ENCODE measurements around the gene HES4.
"Not testable (repeated sequence)": the region's sequence is repeated elsewhere in the genome, so short reads cannot be mapped to it uniquely, and the experiment has no call there.

HES4 gene

GRCh38 chr1:1017397-1018320, 17.8 kb upstream of the HES4 start:
- not testable (repeated sequence) for DNase-seq

GRCh38 chr1:1014799-1015681, 15.1 kb upstream of the HES4 start:
- DNase-seq: no peak

GRCh38 chr1:1013922-1014648, 14.2 kb upstream of the HES4 start:
- peak; percentile 50 for DNase-seq

- DNase-seq: peak; percentile 95
These were observed 13.4 kb upstream of the HES4 start, which contains the start of gene ISG15 for GRCh38 chr1:1013105-1013921. TSS of gene ISG15 (plus strand) at chr1:1013497. CDS start at chr1:1013574, 77 bp downstream.

GRCh38 chr1:1012736-1013104, 12.8 kb upstream of the HES4 start:
- DNase-seq: not testable (repeated sequence)

DNA sequence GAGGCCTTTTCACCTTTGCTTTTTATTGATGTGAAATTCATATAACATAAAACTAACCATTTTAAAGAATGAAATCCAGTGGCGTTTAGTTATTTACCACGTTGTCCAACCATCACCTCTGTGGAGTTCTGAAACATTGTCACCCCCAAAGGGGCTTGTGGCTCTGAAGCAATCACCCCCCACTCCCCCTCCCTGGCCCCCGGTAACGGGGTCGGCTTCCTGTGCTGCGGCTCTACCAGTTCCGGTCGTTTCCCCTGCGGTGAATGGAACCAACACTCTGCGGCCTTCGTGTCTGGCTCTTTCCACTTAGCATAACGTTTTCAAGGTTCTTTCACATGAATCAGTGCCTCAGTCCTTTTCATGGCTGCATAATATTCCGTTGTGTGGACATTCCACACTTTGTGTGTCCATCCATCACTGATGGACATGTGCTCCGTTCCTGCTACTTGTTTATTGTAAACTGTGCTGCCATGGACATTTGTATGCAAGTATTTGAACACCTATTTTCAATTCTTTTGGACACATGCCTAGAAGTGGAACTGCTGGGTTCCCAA, 11.6 kb upstream of the HES4 start:
- no peak for DNase-seq

DNA sequence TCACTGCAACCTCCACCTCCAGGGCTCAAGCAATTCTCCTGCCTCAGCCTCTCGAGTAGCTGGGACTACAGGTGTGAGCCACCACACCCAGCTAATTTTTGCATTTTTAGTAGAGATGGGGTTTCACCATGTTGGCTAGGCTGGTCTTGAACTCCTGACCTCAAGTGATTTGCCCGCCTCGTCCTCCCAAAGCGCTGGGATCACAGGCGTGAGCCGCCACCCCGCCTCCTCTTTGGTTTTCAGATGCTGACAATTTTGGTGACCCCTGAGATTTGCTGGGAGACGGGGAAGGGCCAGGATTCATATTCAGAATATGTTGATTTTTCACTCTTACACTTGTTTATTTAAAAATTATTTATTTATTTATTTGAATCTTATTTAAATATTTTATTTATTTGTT, 10.2 kb upstream of the HES4 start:
- not testable (repeated sequence) for DNase-seq

DNA sequence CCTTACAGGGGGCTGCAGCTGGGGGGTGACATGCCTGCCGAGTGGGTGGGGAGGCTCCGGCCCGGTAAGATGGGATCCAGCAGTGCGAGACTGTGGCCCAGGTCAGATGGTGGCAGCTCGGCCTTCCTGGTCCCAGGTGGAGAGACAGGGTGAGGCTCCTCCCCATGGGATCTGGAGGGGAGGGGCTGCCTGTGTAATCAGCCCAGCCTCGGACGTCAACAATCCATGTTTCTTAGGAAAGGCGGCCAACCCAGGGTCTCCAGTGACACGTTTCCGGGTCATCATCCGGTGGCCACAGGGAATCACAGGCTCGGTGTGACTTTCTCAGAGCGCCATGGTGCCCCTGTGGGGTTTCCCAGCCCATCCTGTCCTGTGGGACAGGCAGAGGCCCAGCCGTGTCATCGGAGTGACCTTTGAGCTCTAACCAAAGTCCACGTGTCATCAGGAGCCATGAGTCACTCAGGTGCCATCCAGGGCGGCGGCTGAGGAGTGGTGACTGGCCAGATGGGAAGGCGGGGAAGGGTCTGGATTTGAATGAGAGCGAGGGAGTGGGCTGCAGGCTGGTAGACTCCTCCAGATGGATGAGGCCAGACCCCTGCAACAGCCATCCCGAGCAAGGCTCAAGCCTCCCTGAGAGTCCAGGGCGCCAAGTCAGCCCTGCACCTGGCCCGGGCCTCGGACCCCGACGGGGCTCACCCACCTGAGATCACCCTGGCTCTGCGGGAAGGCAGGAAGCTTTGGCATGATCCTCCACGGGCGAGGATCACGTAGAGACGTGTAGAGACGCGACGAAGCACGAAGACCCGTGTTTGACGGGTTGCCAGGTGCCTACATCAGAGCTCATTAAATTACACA, 6.6 kb upstream of the HES4 start:
- no peak for DNase-seq

DNA sequence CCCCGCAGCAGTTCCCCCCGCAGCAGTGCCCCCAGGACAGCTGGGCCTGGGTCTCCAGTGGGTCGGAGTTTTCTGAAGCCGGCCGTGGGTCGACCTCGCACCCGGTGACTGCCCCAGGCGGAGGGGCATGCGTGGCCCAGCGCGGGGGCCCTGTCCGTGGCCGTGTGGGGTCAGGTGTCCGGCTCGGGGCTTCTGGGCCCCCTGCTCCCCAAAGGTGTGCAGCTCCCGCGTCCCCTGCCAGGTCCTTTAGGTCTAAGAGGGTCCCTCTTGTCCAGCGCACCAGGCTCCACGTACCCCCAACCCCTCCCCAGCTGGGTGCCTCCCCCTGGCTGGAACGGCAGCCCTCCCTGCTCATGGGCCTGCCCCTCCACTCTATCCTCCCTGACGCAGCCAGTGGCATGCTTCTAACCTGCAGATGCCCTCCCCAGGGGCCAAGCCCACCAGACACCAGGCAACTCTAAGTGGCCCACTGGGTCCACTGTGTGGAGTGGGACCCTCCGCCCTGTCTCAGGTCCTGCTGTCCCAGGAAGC, 5.9 kb upstream of the HES4 start:
- DNase-seq: no peak

DNA sequence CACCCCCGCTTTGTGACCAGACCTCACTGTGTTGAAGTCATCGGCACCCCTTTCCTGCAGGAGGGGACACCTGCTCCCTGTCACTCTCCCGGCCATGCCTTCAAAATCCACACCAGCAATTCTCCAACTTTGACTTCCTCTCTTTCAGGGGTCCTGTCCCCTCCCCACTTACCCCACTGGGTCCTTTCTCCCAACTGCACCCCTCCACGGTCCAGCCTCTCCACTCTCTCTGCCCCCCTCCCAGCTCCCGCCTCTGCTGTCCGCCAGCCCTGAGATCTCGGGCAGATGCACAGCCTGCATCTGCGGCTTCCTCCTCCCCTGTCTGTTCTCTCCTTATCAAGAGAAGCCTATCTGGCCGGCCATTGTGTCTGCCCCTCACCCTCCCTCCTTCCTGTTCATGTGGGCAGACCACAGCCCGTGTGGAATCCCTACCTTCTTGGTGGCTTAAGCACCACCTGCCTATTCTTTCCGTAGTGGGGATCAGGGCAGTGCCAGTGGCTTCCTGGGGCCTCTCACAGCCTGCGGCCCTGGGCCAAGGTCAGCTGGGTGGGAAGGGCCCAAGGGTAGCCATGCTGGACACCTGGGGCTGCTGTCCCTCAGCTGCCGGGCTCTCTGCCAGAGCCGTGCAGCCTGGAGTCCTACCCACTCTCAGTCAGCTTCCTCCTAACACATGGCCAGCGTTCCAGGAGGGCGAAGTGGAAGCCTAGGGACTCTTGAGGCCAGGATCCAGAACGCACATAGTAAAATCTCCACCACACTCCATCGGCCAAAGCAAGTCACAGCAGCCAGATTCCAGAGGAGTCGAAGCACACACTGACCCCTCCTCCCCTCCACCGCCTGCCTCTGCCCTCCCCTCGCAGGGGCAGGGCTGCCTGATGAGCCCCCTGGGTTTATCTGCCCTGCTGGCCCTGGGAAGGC, 5.1 kb upstream of the HES4 start:
- peak; percentile 72 for DNase-seq

- peak; percentile 21 for DNase-seq
These were observed 4.5 kb upstream of the HES4 start for GRCh38 chr1:1004420-1004779.

- DNase-seq: peak; percentile 27
These were observed 3.9 kb upstream of the HES4 start for GRCh38 chr1:1003618-1004419.

- peak; percentile 48 for DNase-seq
These were observed 1.3 kb upstream of the HES4 start for GRCh38 chr1:1001057-1001783.

GRCh38 chr1:1000357-1001056, 610 bp upstream of the HES4 start:
- peak; percentile 91 for DNase-seq

- DNase-seq: peak; percentile 58
These were observed 737 bp downstream of the HES4 start for GRCh38 chr1:998995-999724.

GRCh38 chr1:998745-998994, 1.2 kb downstream of the HES4 start:
- peak; percentile 38 for DNase-seq

All from femur (tissue), 1 donor.